WI38 (cell line): ENCODE data around the gene MMRN1.
"Not testable (repeated sequence)": the region's sequence is repeated elsewhere in the genome, so short reads cannot be mapped to it uniquely, and the experiment has no call there.

Experiments
- H3K4me3 ChIP-seq: 2 replicates; pipeline ENCODE4 v1.5.1; 2011; ENCODE audit warnings: low read depth, mild to moderate bottlenecking, control low read depth, low read length
- TF ChIP-seq, protein P1 (sequence below): IDR thresholded peaks from 2 replicates; pipeline ENCODE4 v1.5.1; 2012; ENCODE audit warnings: low read depth, mild to moderate bottlenecking, control low read depth, low read length

The MMRN1 gene

DNA sequence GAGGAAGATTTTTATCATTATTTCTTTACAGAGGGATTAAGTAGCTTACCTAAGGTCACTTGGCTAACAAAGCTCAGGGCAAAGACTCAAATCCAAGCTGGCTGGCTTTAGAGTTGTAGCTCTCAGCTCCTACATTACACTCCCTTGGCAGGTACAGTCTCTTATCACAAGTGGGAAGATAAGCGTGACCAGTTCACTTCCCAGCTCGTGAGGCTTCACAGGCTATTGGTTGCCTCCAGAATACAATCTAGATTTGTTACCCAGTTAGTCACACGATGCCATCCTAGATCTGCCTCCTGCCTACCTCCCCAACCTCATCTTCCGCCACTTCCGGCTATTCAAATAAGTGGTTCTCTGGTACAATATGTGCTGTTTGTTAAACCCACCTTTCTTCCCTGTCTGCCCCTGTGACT, 3.7 kb downstream of the MMRN1 start:
- no peak overlapping the region for H3K4me3 ChIP-seq
- TF ChIP-seq, protein P1, sequence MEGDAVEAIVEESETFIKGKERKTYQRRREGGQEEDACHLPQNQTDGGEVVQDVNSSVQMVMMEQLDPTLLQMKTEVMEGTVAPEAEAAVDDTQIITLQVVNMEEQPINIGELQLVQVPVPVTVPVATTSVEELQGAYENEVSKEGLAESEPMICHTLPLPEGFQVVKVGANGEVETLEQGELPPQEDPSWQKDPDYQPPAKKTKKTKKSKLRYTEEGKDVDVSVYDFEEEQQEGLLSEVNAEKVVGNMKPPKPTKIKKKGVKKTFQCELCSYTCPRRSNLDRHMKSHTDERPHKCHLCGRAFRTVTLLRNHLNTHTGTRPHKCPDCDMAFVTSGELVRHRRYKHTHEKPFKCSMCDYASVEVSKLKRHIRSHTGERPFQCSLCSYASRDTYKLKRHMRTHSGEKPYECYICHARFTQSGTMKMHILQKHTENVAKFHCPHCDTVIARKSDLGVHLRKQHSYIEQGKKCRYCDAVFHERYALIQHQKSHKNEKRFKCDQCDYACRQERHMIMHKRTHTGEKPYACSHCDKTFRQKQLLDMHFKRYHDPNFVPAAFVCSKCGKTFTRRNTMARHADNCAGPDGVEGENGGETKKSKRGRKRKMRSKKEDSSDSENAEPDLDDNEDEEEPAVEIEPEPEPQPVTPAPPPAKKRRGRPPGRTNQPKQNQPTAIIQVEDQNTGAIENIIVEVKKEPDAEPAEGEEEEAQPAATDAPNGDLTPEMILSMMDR: no peak

DNA sequence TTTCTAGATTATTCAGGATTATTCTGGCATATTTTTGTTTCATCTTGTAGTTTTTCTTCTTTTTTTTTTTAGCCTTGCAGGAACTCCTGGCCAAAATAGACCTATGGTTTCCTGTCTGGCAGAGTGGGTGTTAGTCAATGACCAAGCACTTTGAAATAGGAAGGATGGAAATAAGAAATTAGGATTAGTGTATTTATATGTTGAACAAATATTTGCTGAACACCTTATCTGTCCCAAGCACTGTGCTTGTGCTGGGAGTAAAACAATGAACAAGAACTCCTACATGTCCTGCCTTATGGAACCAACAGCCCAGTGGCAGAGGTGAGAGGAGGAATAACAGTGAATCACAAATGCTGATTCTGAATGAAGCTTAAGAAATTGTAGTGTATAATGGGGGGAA, 4.5 kb downstream of the MMRN1 start:
- TF ChIP-seq, protein P1: no peak
- no peak overlapping the region for H3K4me3 ChIP-seq

DNA sequence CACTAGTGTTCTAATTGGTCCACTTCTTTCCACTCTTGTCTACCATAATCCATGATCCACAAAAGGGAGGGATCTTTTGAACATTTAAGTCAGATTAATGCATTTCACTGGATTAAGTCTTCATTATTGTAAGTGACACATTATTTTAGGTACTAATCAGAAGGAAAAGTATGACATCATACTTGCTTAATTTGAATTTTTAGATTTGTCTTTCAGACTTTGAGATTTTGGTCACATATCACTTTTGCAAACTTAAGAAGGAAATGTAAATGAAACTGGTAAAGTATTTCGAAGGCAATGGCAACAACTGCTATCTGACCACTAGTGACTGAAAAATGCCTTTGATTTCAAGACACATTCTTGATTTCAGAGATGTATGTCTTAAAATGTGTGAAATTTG, 5.2 kb downstream of the MMRN1 start:
- H3K4me3 ChIP-seq: no peak overlapping the region
- TF ChIP-seq, protein P1: no peak

DNA sequence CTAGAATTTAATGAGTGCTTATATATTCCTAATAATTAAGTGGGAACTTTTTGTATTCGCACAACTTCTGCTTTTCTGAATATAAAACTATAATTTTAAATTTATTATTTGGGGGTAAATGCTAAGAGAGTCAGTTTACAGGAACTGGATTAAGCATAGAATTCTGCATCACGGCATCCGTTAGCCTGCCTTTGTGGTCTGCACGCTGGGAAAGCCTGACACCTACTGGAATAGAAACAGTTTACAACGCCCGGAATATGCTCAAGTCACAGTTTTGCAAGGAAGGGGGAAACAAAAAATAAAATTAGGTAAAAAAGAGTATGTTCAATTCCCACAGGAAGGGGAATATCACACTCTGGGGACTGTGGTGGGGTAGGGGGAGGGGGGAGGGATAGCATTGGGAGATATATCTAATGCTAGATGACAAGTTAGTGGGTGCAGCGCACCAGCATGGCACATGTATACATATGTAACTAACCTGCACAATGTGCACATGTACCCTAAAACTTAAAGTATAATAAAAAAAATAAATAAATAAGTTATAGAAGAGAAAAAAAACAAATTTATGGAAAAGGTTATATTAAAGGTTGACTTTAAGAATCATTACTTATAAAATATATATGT, 7.3 kb downstream of the MMRN1 start:
- TF ChIP-seq, protein P1: peak; percentile 72
- H3K4me3 ChIP-seq: not testable (repeated sequence)

DNA sequence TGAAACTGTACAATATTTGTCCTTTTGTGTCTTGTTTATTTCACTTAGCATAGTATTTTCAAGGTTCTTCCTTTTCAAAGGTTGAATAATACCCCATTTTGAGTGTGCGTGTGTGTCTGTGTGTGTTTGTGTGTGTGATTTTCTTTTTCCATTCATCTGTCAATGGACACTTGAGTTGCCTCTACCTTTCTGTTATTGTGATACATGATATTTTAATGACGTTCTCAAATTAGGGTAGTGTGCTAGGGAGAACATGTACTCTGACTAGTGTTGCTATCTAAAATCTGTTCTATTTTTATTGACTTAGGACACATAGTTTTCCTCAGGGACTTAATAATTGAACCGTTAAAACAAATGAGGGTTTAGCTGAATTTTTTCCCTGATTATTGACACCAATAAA, 9.9 kb downstream of the MMRN1 start:
- no peak overlapping the region for H3K4me3 ChIP-seq
- TF ChIP-seq, protein P1: no peak

DNA sequence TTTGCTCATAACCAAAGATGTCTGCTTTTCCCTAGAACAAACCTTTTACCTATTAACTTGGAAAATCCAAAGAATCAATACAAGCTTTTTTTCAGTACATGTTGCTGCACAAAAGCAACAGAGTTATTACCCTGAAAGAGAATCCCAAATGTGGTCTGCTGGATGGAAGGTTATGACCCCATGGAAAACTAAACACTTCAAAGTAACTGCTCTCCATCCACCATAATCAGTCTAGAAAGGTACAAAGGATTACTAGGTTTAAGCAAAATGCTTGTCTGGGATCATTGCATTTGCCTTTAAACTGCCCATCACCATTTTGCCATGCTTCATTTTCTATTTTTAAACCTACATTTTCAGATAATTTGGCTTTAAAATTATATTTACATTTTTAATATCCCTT, 11.7 kb downstream of the MMRN1 start:
- no peak overlapping the region for H3K4me3 ChIP-seq
- TF ChIP-seq, protein P1: no peak

DNA sequence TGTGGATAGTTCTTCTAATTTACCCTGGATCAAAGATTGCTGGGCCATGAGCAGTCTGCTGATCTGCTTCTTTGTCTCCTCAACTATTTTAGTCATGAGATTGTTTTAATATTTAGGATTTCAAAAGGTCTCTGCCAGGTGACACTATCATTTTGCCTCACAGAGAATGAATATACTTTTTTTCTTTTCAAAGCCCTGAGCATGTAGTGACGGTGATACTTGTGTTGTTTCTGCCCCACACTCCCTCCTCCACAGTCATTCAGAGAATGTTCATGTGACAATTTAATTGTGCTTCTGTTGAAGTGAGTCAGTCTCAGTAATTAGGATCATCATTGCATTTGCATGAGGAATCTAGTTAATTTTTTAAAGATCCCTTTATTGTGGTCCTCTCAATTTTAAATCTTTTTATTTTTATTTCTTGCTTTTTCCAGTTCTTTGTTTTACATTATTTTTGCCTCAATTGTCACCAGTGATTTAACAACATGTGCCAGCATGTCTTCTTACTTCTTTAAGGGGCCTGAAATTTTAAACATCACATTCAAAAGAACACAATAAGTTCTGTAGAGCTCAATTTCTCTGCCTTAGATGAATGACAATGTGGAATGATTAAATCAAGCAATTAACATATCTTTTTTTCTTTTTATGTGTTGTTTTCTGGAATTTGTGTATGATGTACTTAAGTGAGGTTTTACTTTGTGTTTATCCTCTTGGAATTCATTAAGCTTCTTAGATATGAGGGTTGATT, 12.3 kb downstream of the MMRN1 start:
- TF ChIP-seq, protein P1: no peak
- H3K4me3 ChIP-seq: no peak overlapping the region
